H9 (cell line): Measurements from ENCODE around the gene FBN2. TPM values are rescaled to one million over a fixed set of nuclear protein-coding genes. Genes with fewer than 3 reads are reported as not detected.

Experiments used
- DNase-seq: peaks from one replicate; pipeline ENCODE4 v3.0.0-alpha.2; 2017
- H2AFZ ChIP-seq: one replicate; pipeline ENCODE4 v1.6.1; 2013; ENCODE audit warnings: mild to moderate bottlenecking, low read length, control low read depth, moderate library complexity
- H2AK5ac ChIP-seq: 2 replicates; pipeline ENCODE4 v1.6.1; 2013; ENCODE audit warnings: low read length, control low read depth, mixed read lengths; ENCODE audit not compliant: insufficient read length
- H2BK120ac ChIP-seq: one replicate; pipeline ENCODE4 v1.6.1; 2013; ENCODE audit warnings: low read depth, mild to moderate bottlenecking, low read length, control low read depth, inconsistent platforms; ENCODE audit not compliant: poor library complexity, severe bottlenecking
- H2BK12ac ChIP-seq: 2 replicates; pipeline ENCODE4 v1.6.1; 2013; ENCODE audit warnings: low read length, control low read depth, mixed read lengths, low read depth; ENCODE audit not compliant: insufficient read length
- H2BK15ac ChIP-seq: 2 replicates; pipeline ENCODE4 v1.6.1; 2013; ENCODE audit warnings: low read depth, low read length, control low read depth
- H2BK20ac ChIP-seq: one replicate; pipeline ENCODE4 v1.6.1; 2013; ENCODE audit warnings: low read depth, mild to moderate bottlenecking, low read length, control low read depth, inconsistent platforms; ENCODE audit not compliant: poor library complexity, severe bottlenecking
- H2BK5ac ChIP-seq: 2 replicates; pipeline ENCODE4 v1.6.1; 2013; ENCODE audit warnings: low read length, control low read depth, mixed read lengths; ENCODE audit not compliant: insufficient read length
- H3K14ac ChIP-seq: 2 replicates; pipeline ENCODE4 v1.6.1; 2013; ENCODE audit warnings: low read length, control low read depth; ENCODE audit not compliant: insufficient read depth
- H3K18ac ChIP-seq: 2 replicates; pipeline ENCODE4 v1.6.1; 2013; ENCODE audit warnings: low read depth, mild to moderate bottlenecking, mixed read lengths, low read length, control low read depth; ENCODE audit not compliant: insufficient read length
- H3K23ac ChIP-seq: 2 replicates; pipeline ENCODE4 v1.6.1; 2013; ENCODE audit warnings: low read length, control low read depth, mixed read lengths, low read depth; ENCODE audit not compliant: insufficient read length
- H3K23me2 ChIP-seq: 2 replicates; pipeline ENCODE4 v1.6.1; 2013; ENCODE audit warnings: low read depth, mild to moderate bottlenecking, mixed read lengths, low read length, control low read depth; ENCODE audit not compliant: insufficient read length, poor library complexity, severe bottlenecking
- H3K27ac ChIP-seq: 2 replicates; pipeline ENCODE4 v1.5.1; 2013; ENCODE audit warnings: low read length, control low read depth, mixed read lengths, low read depth; ENCODE audit not compliant: insufficient read length
- H3K27me3 ChIP-seq: 2 replicates; pipeline ENCODE4 v1.6.1; 2013; ENCODE audit warnings: low read length, control low read depth, inconsistent platforms; ENCODE audit not compliant: insufficient read depth
- H3K4ac ChIP-seq: 2 replicates; pipeline ENCODE4 v1.6.1; 2013; ENCODE audit warnings: low read depth, mild to moderate bottlenecking, control low read depth, inconsistent platforms, low read length, moderate library complexity
- H3K4me1 ChIP-seq: 2 replicates; pipeline ENCODE4 v1.6.1; 2013; ENCODE audit warnings: low read length, control low read depth, inconsistent platforms; ENCODE audit not compliant: insufficient read depth
- H3K4me2 ChIP-seq: 2 replicates; pipeline ENCODE4 v1.6.1; 2013; ENCODE audit warnings: low read length, control low read depth, mixed read lengths; ENCODE audit not compliant: insufficient read length, insufficient read depth
- H3K56ac ChIP-seq: 2 replicates; pipeline ENCODE4 v1.6.1; 2013; ENCODE audit warnings: low read depth, mild to moderate bottlenecking, mixed read lengths, low read length, control low read depth; ENCODE audit not compliant: insufficient read length
- H3K79me1 ChIP-seq: 2 replicates; pipeline ENCODE4 v1.6.1; 2013; ENCODE audit warnings: low read depth, mild to moderate bottlenecking, moderate library complexity, low read length, control low read depth, inconsistent platforms; ENCODE audit not compliant: insufficient read depth, poor library complexity, severe bottlenecking
- H3K79me2 ChIP-seq: 2 replicates; pipeline ENCODE4 v1.6.1; 2013; ENCODE audit warnings: low read length, control low read depth, inconsistent platforms; ENCODE audit not compliant: insufficient read depth
- H3K9ac ChIP-seq: 2 replicates; pipeline ENCODE4 v1.6.1; 2013; ENCODE audit warnings: low read length, control low read depth, mixed read lengths; ENCODE audit not compliant: insufficient read length; ENCODE audit errors: extremely low read depth
- H3K9me3 ChIP-seq: one replicate; pipeline ENCODE4 v1.6.1; 2013; ENCODE audit warnings: low read depth, low read length, inconsistent platforms; ENCODE audit not compliant: control insufficient read depth
- H3T11ph ChIP-seq: one replicate; pipeline ENCODE4 v1.6.1; 2013; ENCODE audit warnings: mild to moderate bottlenecking, low read length, control low read depth, inconsistent platforms
- H4K20me1 ChIP-seq: one replicate; pipeline ENCODE4 v1.6.1; 2013; ENCODE audit not compliant: control insufficient read depth, insufficient read length, insufficient read depth
- H4K5ac ChIP-seq: 2 replicates; pipeline ENCODE4 v1.6.1; 2013; ENCODE audit warnings: low read depth, mild to moderate bottlenecking, mixed read lengths, low read length, control low read depth; ENCODE audit not compliant: insufficient read length
- H4K8ac ChIP-seq: replicated peaks from 2 replicates; pipeline ENCODE4 v1.6.1; 2013; ENCODE audit warnings: low read length, control low read depth, mixed read lengths, low read depth; ENCODE audit not compliant: insufficient read length
- H4K91ac ChIP-seq: 2 replicates; pipeline ENCODE4 v1.6.1; 2013; ENCODE audit warnings: low read depth, mild to moderate bottlenecking, moderate library complexity, mixed read lengths, low read length, control low read depth; ENCODE audit not compliant: insufficient read length
- H3K27ac Mint-ChIP-seq, 3 experiments: 2 replicates in 2 of 3; 3 replicates in 1 of 3; pipeline ENCODE4 v1.8.0; 2020 to 2021; ENCODE audit warnings: mixed read lengths in 3 of 3, mild to moderate bottlenecking in 1 of 3, moderate library complexity in 1 of 3
- H3K27me3 Mint-ChIP-seq: 2 replicates; pipeline ENCODE4 v1.8.0; 2021; ENCODE audit warnings: low read depth, mild to moderate bottlenecking, moderate library complexity, mixed read lengths
- H3K36me3 Mint-ChIP-seq, 3 experiments: 2 replicates in 2 of 3; 3 replicates in 1 of 3; pipeline ENCODE4 v1.8.0; 2020 to 2021; ENCODE audit warnings: low read depth in 3 of 3, mixed read lengths in 3 of 3; ENCODE audit not compliant: insufficient read depth in 1 of 3
- H3K4me1 Mint-ChIP-seq, 2 experiments: 2 replicates each; pipeline ENCODE4 v1.8.0; 2020; ENCODE audit warnings: mixed read lengths in 2 of 2
- H3K4me3 Mint-ChIP-seq, 2 experiments: 2 replicates in 1 of 2; 3 replicates in 1 of 2; pipeline ENCODE4 v1.8.0; 2020 to 2021; ENCODE audit warnings: mild to moderate bottlenecking in 2 of 2, mixed read lengths in 2 of 2, moderate library complexity in 1 of 2
- H3K9me3 Mint-ChIP-seq, 2 experiments: 2 replicates in 1 of 2; 3 replicates in 1 of 2; pipeline ENCODE4 v1.8.0; 2020; ENCODE audit warnings: mild to moderate bottlenecking in 2 of 2, mixed read lengths in 2 of 2, moderate library complexity in 1 of 2
- CTCF ChIP-seq: fragments of 200-600 bp; sonication (generic); conservative IDR thresholded peaks from 3 replicates; pipeline ENCODE4 v1.8.0; 2021; ENCODE audit warnings: antibody characterized with exemption, mild to moderate bottlenecking
- WGBS: extraction: QIAGEN DNeasy Blood & Tissue Kit; methylation state at CpG from one replicate; pipeline ENCODE4 v1.1.7; 2013; ENCODE audit warnings: missing lambda C conversion rate, low lambda C conversion rate, mixed read lengths; ENCODE audit not compliant: insufficient read length; ENCODE audit errors: extremely low coverage; 5-methylcytosine and 5-hydroxymethylcytosine counted together
- total RNA-seq: library from RNA; stranded (reverse); gene quantifications from 2 replicates; pipeline ENCODE4 v1.2.1, GENCODE V29; 2021

Gene FBN2
- total RNA-seq, 1 experiment from 2014 or later: 8.3 TPM

GRCh38 chr5:128487041-128487440 is 51.0 kb downstream of the FBN2 start:
- H2AFZ ChIP-seq: no peak overlapping the region
- H3T11ph ChIP-seq: no peak overlapping the region
- no peak for TF ChIP-seq CTCF
- H2BK20ac ChIP-seq: no peak overlapping the region
- H3K27me3 ChIP-seq: no peaks in the 10 kb centered on the region
- no peak overlapping the region for H3K27ac ChIP-seq
- H3K36me3 Mint-ChIP-seq: no peaks in the 10 kb centered on the region; a peak in 2 of 7 replicates
- H3K56ac ChIP-seq: no peak overlapping the region
- no peak overlapping the region for H4K8ac ChIP-seq
- no peaks in the 10 kb centered on the region for H4K20me1 ChIP-seq
- H2BK15ac ChIP-seq: no peak overlapping the region
- H3K4me1 ChIP-seq: no peaks in the 10 kb centered on the region
- no peaks in the 10 kb centered on the region for H3K27me3 Mint-ChIP-seq
- DNase-seq: no peak
- H4K91ac ChIP-seq: no peak overlapping the region
- H3K14ac ChIP-seq: no peak overlapping the region
- no CpG with 5 or more reads among the region's 3 CpGs for WGBS
- H3K79me2 ChIP-seq: no peaks in the 10 kb centered on the region
- no peak overlapping the region for H4K5ac ChIP-seq
- H3K4me1 Mint-ChIP-seq: no peaks in the 10 kb centered on the region
- H2BK12ac ChIP-seq: no peak overlapping the region
- H3K23ac ChIP-seq: no peak overlapping the region
- H3K79me1 ChIP-seq: no peaks in the 10 kb centered on the region
- no peak overlapping the region for H3K27ac Mint-ChIP-seq
- H3K9me3 Mint-ChIP-seq: no peaks in the 10 kb centered on the region
- H2BK5ac ChIP-seq: no peak overlapping the region
- no peaks in the 10 kb centered on the region for H3K9me3 ChIP-seq
- H3K18ac ChIP-seq: no peak overlapping the region
- H2AK5ac ChIP-seq: no peak overlapping the region
- no peak overlapping the region for H2BK120ac ChIP-seq
- H3K9ac ChIP-seq: no peak overlapping the region
- H3K4me3 Mint-ChIP-seq: no peak overlapping the region
- no peak overlapping the region for H3K4me2 ChIP-seq
- H3K23me2 ChIP-seq: no peaks in the 10 kb centered on the region
- H3K4ac ChIP-seq: no peak overlapping the region
